ENCODE results near the gene DCLK1. TPM values are rescaled to one million over a fixed set of nuclear protein-coding genes. Genes with fewer than 3 reads are reported as not detected.

The DCLK1 gene
- total RNA-seq, 1 experiment from 2014 or later: 36.2 TPM

- Histone ChIP-seq H3T11ph (ENCODE audit: low read length) (no peak overlapping the region), H3K27me3 (ENCODE audit: insufficient read depth, low read length) (no peaks in the 10 kb centered on the region), H3K18ac (ENCODE audit: insufficient read length, low read depth, low read length) (no peak overlapping the region), H3K9me3 (ENCODE audit: control insufficient read depth, low read depth, low read length) (no peaks in the 10 kb centered on the region), H4K20me1 (ENCODE audit: control insufficient read depth, insufficient read depth, insufficient read length) (no peaks in the 10 kb centered on the region), H3K4me1 (ENCODE audit: insufficient read depth, low read length) (no peaks in the 10 kb centered on the region), H2BK120ac (ENCODE audit: low read depth, low read length, poor library complexity, severe bottlenecking) (no peak overlapping the region), H4K5ac (ENCODE audit: insufficient read length, low read depth, low read length) (no peak overlapping the region), H2BK15ac (ENCODE audit: low read depth, low read length) (no peak overlapping the region), H3K56ac (ENCODE audit: insufficient read length, low read depth, low read length) (no peak overlapping the region), H4K8ac (replicated peaks; ENCODE audit: insufficient read length, low read depth, low read length) (no peak overlapping the region), H3K23ac (ENCODE audit: insufficient read length, low read depth, low read length) (no peak overlapping the region), H4K91ac (ENCODE audit: insufficient read length, low read depth, low read length) (no peak overlapping the region), H2BK12ac (ENCODE audit: insufficient read length, low read depth, low read length) (no peak overlapping the region), H3K79me1 (ENCODE audit: insufficient read depth, low read depth, low read length, poor library complexity, severe bottlenecking) (no peaks in the 10 kb centered on the region), H3K23me2 (ENCODE audit: insufficient read length, low read depth, low read length, poor library complexity, severe bottlenecking) (no peaks in the 10 kb centered on the region), H3K79me2 (ENCODE audit: insufficient read depth, low read length) (no peaks in the 10 kb centered on the region), H2AFZ (ENCODE audit: low read length) (no peak overlapping the region), H2BK20ac (ENCODE audit: low read depth, low read length, poor library complexity, severe bottlenecking) (no peak overlapping the region), H2AK5ac (ENCODE audit: insufficient read length, low read length) (no peak overlapping the region), H3K4me2 (ENCODE audit: insufficient read depth, insufficient read length, low read length) (no peak overlapping the region), H3K14ac (ENCODE audit: insufficient read depth, low read length) (no peak overlapping the region), H3K27ac (ENCODE audit: insufficient read length, low read depth, low read length) (no peak overlapping the region), H3K4ac (ENCODE audit: low read depth, low read length) (no peak overlapping the region), H2BK5ac (ENCODE audit: insufficient read length, low read length) (no peak overlapping the region), H3K9ac (ENCODE audit: extremely low read depth, insufficient read length, low read length) (no peak overlapping the region)
- peaks cover 7 to 26% of the 10 kb centered on the region in 2 experiments for H3K4me1 Mint-ChIP-seq
- H3K9me3 Mint-ChIP-seq: no peaks in the 10 kb centered on the region
- DNase-seq: no peak
- H3K4me3 Mint-ChIP-seq: no peak overlapping the region
- no peak for TF ChIP-seq CTCF (conservative IDR thresholded peaks at IDR 0.05)
- H3K27me3 Mint-ChIP-seq (ENCODE audit: low read depth): no peaks in the 10 kb centered on the region
- H3K36me3 Mint-ChIP-seq (ENCODE audit: insufficient read depth in 1 of 3, low read depth in 3 of 3): no peaks in the 10 kb centered on the region
- WGBS (ENCODE audit: extremely low coverage, insufficient read length, low lambda C conversion rate): no CpG with 5 or more reads among the region's 12 CpGs
- H3K27ac Mint-ChIP-seq: no peak overlapping the region
These were observed 345.4 kb downstream of the DCLK1 start for GRCh38 chr13:35785576-35786303.
